Stimulated activated CD8-positive, alpha-beta memory T cell treated with anti-CD3 and anti-CD28 coated beads, Interleukin-12 subunit alpha, Interleukin-12 subunit beta, amount 100 ng/mL, for 4 hours (primary cell): ENCODE data around the gene FAIM2.
"Not testable (repeated sequence)": the region's sequence is repeated elsewhere in the genome, so short reads cannot be mapped to it uniquely, and the experiment has no call there.

ENCODE experiments used
- DNase-seq: peaks from one replicate; pipeline ENCODE4 v3.0.0-alpha.2; 2020; ENCODE audit warnings: low read depth

The FAIM2 gene

GRCh38 chr12:49860921-49861320 is 42.8 kb downstream of the FAIM2 start:
- DNase-seq: not testable (repeated sequence)

GRCh38 chr12:49855890-49856289 is 47.8 kb downstream of the FAIM2 start:
- DNase-seq: not testable (repeated sequence)

GRCh38 chr12:49854976-49855375 is 48.7 kb downstream of the FAIM2 start:
- DNase-seq: no peak

GRCh38 chr12:49853671-49854070 is 50.0 kb downstream of the FAIM2 start:
- DNase-seq: no peak

GRCh38 chr12:49847161-49847560 is 56.5 kb downstream of the FAIM2 start:
- no peak for DNase-seq

- DNase-seq: no peak
Measured at GRCh38 chr12:49846032-49846431, 57.7 kb downstream of the FAIM2 start.

GRCh38 chr12:49843876-49844437 is 59.7 kb downstream of the FAIM2 start:
- DNase-seq: no peak

GRCh38 chr12:49843411-49843810 is 60.3 kb downstream of the FAIM2 start:
- DNase-seq: no peak

- DNase-seq: peak; percentile 87
Measured at GRCh38 chr12:49842519-49843352, 61.0 kb downstream of the FAIM2 start, which contains the start of gene BCDIN3D. Gene BCDIN3D, minus strand, starts transcription at chr12:49843106. Its CDS starts 19 bp downstream, at chr12:49843087.

GRCh38 chr12:49838973-49839633 is 64.6 kb downstream of the FAIM2 start:
- no peak for DNase-seq

- DNase-seq: no peak
Measured at GRCh38 chr12:49832836-49833421, 70.8 kb downstream of the FAIM2 start.

GRCh38 chr12:49831717-49832116 is 72.0 kb downstream of the FAIM2 start:
- DNase-seq: no peak

- peak; percentile 87 for DNase-seq
Measured at GRCh38 chr12:49828133-49829091, 75.3 kb downstream of the FAIM2 start, which contains the start of gene NCKAP5L. Gene NCKAP5L, minus strand, starts transcription at chr12:49828413. Its CDS starts 24,369 bp downstream, at chr12:49804044.

GRCh38 chr12:49827401-49828099 is 76.2 kb downstream of the FAIM2 start:
- DNase-seq: peak; percentile 22

GRCh38 chr12:49827051-49827400 is 76.7 kb downstream of the FAIM2 start:
- no peak for DNase-seq

GRCh38 chr12:49825971-49826421 is 77.7 kb downstream of the FAIM2 start:
- no peak for DNase-seq

GRCh38 chr12:49825360-49825970 is 78.2 kb downstream of the FAIM2 start:
- DNase-seq: no peak

- DNase-seq: no peak
Measured at GRCh38 chr12:49824895-49825294, 78.8 kb downstream of the FAIM2 start.

- no peak for DNase-seq
Measured at GRCh38 chr12:49824416-49824815, 79.3 kb downstream of the FAIM2 start.

GRCh38 chr12:49823951-49824350 is 79.7 kb downstream of the FAIM2 start:
- DNase-seq: no peak
